NCI-H2227 treated with DMSO at 0.1 percent for 48 hours (cell line): ENCODE data around the gene ECPAS.
A peak's percentile ranks its signal among the peaks of the same experiment; 100 is the strongest.
"Not testable (repeated sequence)": the region's sequence is repeated elsewhere in the genome, so short reads cannot be mapped to it uniquely, and the experiment has no call there.

Source experiments
- DNase-seq: peaks from one replicate; lab custom pipeline; 2025; lab: John Stamatoyannopoulos, UW

Gene ECPAS

GRCh38 chr9:111467778-111468367, 16.3 kb downstream of the ECPAS start:
- no peak for DNase-seq

DNA sequence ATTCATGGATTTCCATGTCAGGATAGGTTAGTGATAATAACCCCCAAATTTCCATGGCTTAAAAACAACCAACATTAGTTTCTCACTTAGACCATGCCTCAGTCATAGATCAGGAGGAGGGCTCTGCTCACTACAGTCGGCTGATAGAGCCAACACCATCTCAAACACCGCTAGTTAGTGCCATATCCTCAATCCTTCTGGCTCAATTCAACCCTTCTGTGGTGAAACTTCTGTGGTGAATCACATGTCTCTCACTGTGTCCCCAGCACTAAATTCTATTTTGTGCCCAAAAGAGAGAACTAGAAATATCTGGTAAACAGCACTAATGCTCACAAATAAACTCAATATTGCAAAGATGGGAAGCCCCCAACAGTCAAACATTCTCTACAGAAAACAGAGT, 21.1 kb downstream of the ECPAS start:
- DNase-seq = no peak

- DNase-seq = no peak
These were observed 25.8 kb downstream of the ECPAS start for GRCh38 chr9:111458139-111459009.

GRCh38 chr9:111456529-111456928, 27.7 kb downstream of the ECPAS start:
- DNase-seq = no peak

GRCh38 chr9:111455638-111456037, 28.5 kb downstream of the ECPAS start:
- no peak for DNase-seq

GRCh38 chr9:111454751-111455150, 29.4 kb downstream of the ECPAS start:
- no peak for DNase-seq

DNA sequence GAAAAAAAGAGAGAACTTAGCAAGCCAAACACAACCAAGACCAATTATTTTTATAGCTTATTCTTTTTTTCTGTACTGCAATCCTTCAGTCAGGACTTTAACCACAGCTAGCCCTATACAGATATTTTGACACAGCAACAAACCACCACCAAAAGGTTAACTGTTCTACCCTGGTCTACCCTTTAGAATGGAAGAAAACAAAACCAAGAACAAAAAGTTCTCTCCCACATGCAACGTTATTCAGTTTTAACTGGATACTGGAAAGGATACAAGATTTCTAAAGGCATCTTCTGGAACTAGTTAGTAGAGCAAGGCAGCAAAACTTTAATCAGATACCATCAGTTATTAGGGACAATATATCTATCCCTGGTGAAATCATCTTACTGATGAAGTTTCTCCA, 32.6 kb downstream of the ECPAS start:
- DNase-seq = no peak

DNA sequence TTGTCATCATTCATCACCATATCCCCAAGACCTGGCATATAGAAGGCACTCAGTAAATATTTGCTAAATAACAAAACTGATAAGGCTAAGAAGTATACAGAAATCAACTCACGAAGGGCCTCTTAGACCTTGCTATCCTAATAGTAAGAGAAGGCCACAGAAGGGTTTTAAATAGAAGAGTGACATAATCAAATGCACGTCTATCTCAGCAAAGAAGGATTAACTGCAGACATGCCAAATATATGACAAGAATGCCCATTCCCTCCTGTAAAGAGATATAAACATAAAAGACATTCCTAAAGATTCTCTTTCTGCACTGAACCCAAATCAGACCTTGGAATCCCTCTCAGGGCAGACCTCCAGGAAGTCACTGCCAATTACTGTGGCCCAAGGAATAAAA, 34.1 kb downstream of the ECPAS start:
- no peak for DNase-seq

- no peak for DNase-seq
These were observed 34.5 kb downstream of the ECPAS start for GRCh38 chr9:111449705-111450104.

DNA sequence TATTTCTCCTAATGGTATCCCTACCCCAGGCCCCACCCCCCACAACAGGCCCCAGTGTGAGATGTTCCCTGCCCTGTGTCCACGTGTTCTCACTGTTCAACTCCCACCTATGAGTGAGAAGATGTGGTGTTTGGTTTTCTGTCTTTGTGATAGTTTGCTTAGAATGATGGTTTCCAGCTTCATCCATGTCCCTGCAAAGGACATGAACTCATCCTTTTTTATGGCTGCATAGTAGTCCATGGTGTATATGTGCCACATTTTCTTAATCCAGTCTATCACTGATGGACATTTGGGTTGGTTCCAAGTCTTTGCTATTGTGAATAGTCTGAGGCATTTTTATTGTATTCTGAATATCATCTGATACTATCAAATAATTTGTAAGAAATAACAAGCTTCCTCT, 38.4 kb downstream of the ECPAS start:
- not testable (repeated sequence) for DNase-seq

DNA sequence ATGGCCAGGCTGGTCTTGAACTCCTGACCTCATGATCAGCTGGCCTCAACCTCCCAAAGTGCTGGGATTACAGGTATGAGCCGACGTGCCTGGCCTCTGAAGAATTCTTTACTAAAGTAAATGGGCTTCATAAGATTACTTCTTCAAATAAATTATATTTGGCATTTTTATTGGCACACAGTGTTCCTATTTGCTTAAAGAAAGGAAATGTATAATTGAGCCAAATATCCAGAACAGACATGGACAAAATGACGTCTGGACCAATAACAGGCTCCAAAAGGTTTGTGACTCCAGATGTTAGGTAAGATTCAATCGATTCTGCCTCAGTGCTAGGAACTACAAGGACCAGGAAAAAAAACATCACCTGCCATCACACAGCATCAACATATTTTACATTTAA, 40.7 kb downstream of the ECPAS start:
- no peak for DNase-seq

- DNase-seq = no peak
These were observed 41.7 kb downstream of the ECPAS start for GRCh38 chr9:111442360-111443027.

DNA sequence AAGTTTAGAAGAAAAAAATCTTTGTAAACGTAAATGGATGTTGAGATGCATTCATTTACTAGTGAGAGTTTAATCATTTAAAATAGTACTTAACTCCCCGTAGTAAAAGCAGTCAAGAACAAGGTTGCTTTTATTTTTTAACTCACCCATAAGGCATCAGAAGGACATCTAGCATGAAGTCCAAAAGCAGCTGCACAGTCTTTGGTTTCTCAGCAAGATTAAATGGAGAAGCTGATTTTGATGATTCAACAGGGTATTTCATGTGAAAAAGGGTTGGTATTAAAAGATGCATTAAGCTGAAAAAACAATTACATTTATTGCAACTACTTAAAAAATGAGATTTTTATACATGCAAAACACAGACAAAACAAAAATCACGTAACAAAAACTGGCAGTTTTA, 44.0 kb downstream of the ECPAS start:
- no peak for DNase-seq

DNA sequence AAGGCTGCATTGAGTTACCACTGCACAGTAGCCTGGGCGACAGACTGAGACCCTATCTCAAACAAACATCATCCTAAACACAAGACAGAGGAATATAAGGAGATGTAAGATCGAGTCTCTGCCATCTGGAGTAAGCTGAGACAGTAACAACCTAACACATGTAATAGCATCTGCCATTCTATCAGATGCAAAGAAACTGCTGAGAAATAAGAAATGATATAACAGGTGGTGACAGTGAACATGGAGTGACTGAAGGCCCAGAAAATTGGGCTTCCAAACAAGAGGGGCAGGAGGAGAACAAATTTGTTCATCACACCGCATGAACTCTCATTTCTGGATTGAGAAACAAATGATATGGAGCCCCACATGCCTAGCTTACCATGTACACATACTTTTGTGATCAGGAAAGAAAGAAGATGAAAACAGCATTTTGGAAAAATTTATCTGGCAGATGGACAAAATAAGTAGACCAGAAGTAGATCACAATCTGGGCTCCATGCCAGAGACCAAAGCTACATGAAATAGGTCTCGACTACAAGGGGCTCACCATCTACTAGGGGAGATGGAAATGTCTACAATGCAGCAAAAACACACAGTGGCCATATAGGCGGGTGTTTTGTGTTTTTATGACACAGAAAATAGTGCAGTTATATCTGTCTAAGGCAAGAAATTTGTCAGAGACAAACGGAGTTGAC, 45.5 kb downstream of the ECPAS start:
- DNase-seq = no peak

- DNase-seq = no peak
These were observed 47.6 kb downstream of the ECPAS start for GRCh38 chr9:111436571-111436970.

DNA sequence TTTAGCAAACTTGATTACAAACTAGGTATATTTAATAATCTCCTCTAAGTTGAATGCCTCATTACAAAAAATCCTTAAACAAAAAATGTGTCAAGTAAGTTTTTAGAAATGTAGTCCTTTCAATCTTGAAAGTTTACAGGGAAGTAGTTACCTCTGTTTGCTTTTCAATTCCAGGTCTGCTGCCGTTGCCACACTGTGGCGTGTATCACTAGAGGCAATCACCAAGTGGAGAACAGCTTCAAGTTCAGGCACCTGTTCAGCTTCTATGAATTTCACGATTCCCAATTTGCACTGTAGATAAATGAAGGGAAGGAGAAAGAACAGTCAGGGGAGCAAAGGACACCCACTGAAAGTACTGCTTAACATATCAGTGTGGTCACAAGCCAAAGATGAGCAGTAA, 51.1 kb downstream of the ECPAS start:
- DNase-seq = no peak

DNA sequence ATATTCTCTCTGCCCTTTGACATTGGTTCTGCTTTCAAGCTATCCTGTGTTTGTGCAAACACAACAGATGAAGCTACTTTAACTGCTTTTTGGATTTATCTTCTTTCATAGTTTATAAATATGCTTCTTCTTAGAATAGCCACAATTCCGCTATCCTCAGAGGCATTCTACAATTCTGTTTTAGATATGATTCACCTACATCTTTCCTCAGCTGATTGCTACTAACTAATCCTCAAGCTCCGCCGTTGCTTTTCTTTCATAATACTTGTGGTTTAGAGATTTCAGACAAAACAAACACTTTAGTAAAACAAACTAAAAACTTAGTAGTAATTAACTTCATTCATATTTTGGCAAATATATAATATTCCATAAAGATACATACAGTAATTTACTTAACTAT, 52.5 kb downstream of the ECPAS start:
- DNase-seq = no peak

DNA sequence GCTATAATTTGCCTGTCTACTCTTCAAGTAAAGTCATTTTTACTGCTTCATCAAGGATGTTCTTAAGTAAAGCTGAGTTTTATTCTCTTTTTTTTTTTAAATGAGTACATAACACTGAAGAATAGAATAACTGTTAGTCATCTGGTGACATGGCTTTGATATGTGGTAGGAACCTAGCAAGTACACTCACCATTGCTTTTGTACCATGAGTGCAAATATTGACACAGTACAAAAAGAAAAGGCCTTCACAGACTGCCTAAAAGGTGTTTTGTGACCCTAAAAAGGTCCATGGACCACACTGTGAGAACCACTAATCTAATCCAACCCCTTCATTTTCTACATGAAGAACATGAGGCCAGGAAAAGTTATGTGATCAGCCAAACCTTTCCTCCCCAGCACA, 55.0 kb downstream of the ECPAS start:
- DNase-seq = no peak

GRCh38 chr9:111427186-111427585, 57.0 kb downstream of the ECPAS start:
- peak; percentile 1 for DNase-seq

- no peak for DNase-seq
These were observed 60.8 kb downstream of the ECPAS start for GRCh38 chr9:111423389-111423788.

DNA sequence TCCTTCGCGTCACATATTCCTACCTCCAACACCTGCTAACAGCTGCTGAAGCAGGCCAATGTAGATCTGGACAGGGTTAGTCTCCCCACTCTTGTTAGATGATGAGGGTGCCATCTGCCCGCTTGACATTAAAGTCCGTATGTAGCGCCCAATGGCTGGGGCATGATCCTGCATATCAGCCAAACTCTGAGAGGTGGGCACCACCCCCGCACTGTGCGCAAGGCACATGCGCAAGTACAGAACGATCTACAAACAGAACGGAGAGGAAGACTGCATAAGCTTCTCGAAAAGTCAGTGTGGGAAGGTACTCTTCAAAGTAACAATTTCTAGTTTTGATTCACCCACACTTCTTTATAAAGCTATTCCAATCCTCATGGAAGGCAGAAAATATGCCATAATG, 69.8 kb downstream of the ECPAS start:
- no peak for DNase-seq

GRCh38 chr9:111413996-111414395, 70.2 kb downstream of the ECPAS start:
- DNase-seq = no peak

GRCh38 chr9:111412280-111412679, 71.9 kb downstream of the ECPAS start:
- DNase-seq = no peak
